ENCODE measurements around the gene R3HDM2.

Gene R3HDM2

DNA sequence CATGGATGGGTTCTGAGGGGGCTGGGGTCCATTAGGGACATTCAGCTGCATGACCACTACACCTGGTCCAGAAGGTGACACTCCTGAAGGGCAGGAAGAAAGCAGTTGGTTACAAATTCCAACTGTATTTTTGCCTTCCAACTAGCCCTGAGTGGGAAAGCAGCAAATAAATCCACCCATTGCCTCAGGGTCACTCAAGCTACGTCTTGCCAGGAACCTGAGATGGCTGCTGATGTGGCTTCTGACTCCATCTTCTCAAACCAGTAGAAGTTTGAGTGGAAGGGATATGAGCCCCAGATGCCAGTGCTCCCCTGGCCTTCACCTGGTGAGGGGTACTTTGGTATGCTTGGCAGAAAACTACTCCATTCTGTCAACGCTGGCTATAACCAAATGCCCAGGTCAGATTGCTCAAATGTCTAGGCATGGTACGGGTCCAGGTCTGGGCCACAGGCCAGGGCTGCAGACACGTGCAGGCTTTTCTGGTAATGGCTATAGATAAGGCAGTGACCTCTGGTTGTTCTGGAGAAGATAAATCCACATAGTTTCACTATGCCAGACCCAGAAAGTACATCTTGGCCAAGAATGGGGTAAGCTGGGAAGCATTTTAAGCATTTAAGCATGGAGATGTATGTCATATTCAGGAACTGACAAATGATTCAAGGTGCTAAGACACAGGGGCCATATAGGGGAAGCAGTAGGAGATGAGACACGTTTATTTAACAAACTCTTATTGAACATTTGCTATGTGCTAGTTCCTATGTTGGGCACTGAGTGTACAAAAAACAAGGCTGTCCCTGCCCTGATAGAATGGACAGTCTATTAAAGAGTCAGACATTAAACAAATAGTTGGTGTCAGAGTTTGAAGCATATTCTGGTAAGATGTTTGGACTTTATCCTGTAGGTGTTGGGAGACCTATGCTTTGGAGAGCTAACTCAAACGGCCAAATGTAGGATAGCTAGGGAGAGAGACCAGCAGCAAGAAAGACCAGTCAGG lies 171.6 kb downstream of the R3HDM2 start:
- no CpG with 5 or more reads among the region's 6 CpGs for WGBS (ENCODE audit: extremely low coverage, insufficient coverage, insufficient read length)
- H3K36me3 ChIP-seq (ENCODE audit: control insufficient read depth in 1 of 2, insufficient read depth in 2 of 2, low read length in 2 of 2): peaks cover 19 to 29% of the 10 kb centered on the region in 2 experiments
- no peak overlapping the region for H3K23ac ChIP-seq (ENCODE audit: low read length)
- H3K27me3 ChIP-seq (ENCODE audit: insufficient read depth, low read length): no peaks in the 10 kb centered on the region
- H3K27ac ChIP-seq (ENCODE audit: low read depth, low read length): no peak overlapping the region
- H3K4me2 ChIP-seq (ENCODE audit: low read length): no peak overlapping the region
- no peaks in the 10 kb centered on the region for H3K9me3 ChIP-seq (ENCODE audit: insufficient read depth, low read depth, low read length)
- no peak overlapping the region for H2BK12ac ChIP-seq (ENCODE audit: low read length)
- no peak overlapping the region for H2BK120ac ChIP-seq (ENCODE audit: insufficient read depth, low read length, poor library complexity)
- no peak overlapping the region for H2BK5ac ChIP-seq (ENCODE audit: low read depth, low read length, poor library complexity)
- H3K4me1 ChIP-seq (ENCODE audit: control insufficient read depth in 1 of 2, insufficient read depth in 2 of 2, low read length in 2 of 2): no peaks in the 10 kb centered on the region
- H3K4me3 ChIP-seq (ENCODE audit: low read depth, low read length): no peak overlapping the region
- H4K8ac ChIP-seq (ENCODE audit: low read depth, low read length): no peak overlapping the region
- no peak overlapping the region for H4K12ac ChIP-seq (ENCODE audit: low read depth, low read length)
- H3K18ac ChIP-seq (ENCODE audit: low read length): no peak overlapping the region
- H2AFZ ChIP-seq (ENCODE audit: insufficient read depth, low read length, poor library complexity): no peak overlapping the region
- H2AK5ac ChIP-seq (ENCODE audit: low read length): no peak overlapping the region
- H3K79me1 ChIP-seq (ENCODE audit: low read length): no peaks in the 10 kb centered on the region
- no peak overlapping the region for H3K4ac ChIP-seq (ENCODE audit: low read depth, low read length)
- no peak for DNase-seq
- no peaks in the 10 kb centered on the region for H3K79me2 ChIP-seq (ENCODE audit: control insufficient read depth, insufficient read depth, low read length, poor library complexity)
- no peak overlapping the region for H3K9ac ChIP-seq (ENCODE audit: low read length)
- no peak overlapping the region for H3K14ac ChIP-seq (ENCODE audit: low read length)
- no peak overlapping the region for H4K91ac ChIP-seq (ENCODE audit: low read depth, low read length)

- Histone ChIP-seq H3K14ac (ENCODE audit: low read length) (no peak overlapping the region), H3K79me1 (ENCODE audit: low read length) (no peaks in the 10 kb centered on the region), H3K79me2 (ENCODE audit: control insufficient read depth, insufficient read depth, low read length, poor library complexity) (no peaks in the 10 kb centered on the region), H3K18ac (ENCODE audit: low read length) (no peak overlapping the region), H2BK5ac (ENCODE audit: low read depth, low read length, poor library complexity) (no peak overlapping the region), H2BK12ac (ENCODE audit: low read length) (no peak overlapping the region), H3K9ac (ENCODE audit: low read length) (no peak overlapping the region), H2AFZ (ENCODE audit: insufficient read depth, low read length, poor library complexity) (no peak overlapping the region), H2AK5ac (ENCODE audit: low read length) (no peak overlapping the region), H3K4me2 (ENCODE audit: low read length) (no peak overlapping the region), H3K27ac (ENCODE audit: low read depth, low read length) (no peak overlapping the region), H4K8ac (ENCODE audit: low read depth, low read length) (no peak overlapping the region), H3K4ac (ENCODE audit: low read depth, low read length) (no peak overlapping the region), H3K23ac (ENCODE audit: low read length) (no peak overlapping the region), H2BK120ac (ENCODE audit: insufficient read depth, low read length, poor library complexity) (no peak overlapping the region), H4K12ac (ENCODE audit: low read depth, low read length) (no peak overlapping the region), H4K91ac (ENCODE audit: low read depth, low read length) (no peak overlapping the region), H3K36me3 (ENCODE audit: control insufficient read depth in 1 of 2, insufficient read depth in 2 of 2, low read length in 2 of 2) (peaks cover 19 to 29% of the 10 kb centered on the region in 2 experiments), H3K4me1 (ENCODE audit: control insufficient read depth in 1 of 2, insufficient read depth in 2 of 2, low read length in 2 of 2) (no peaks in the 10 kb centered on the region), H3K27me3 (ENCODE audit: insufficient read depth, low read length) (no peaks in the 10 kb centered on the region), H3K4me3 (ENCODE audit: low read depth, low read length) (no peak overlapping the region), H3K9me3 (ENCODE audit: insufficient read depth, low read depth, low read length) (no peaks in the 10 kb centered on the region)
- DNase-seq: no peak
- no CpG with 5 or more reads among the region's 6 CpGs for WGBS (ENCODE audit: extremely low coverage, insufficient coverage, insufficient read length)
Measured at GRCh38 chr12:57255916-57256315, 174.9 kb downstream of the R3HDM2 start.

DNA sequence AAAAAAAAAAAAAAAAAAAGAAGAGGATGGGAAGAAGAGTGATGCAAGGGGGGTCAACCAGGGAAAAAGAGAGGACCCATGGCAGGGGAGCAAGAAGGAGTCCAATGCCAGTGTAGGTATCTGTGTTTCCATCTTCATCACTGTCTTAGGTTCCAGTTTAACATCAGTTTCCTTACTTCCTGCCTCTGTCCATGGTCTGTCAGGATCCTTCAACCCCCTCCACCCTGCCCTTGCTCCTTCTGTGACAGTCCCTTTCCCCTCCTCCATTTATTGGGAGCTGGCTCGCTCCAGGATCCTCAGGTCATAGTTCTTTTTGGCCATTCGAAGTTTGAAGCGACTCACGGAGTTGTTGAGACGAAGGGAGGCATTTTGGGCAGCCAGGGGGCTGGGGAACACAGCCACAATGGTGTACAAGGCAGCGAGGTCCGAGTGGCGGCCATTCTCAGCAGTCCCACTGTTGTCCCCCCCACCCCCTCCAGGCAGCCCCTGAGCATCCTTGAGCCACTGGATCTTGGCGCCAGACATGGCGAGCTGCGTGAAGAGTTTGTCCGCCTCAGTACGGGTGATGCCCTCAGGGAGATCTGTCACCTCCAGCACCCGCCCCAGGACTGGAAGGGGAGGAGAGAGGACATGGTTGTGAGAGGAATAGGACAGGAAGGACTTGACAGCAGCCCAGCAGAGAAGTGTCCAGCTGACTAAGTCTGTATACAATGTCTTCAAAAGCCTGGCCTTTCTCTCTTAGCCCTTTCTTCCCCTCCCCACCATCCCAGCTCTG lies 176.2 kb downstream of the R3HDM2 start:
- Histone ChIP-seq H3K4me2 (ENCODE audit: low read length) (no peak overlapping the region), H3K79me2 (ENCODE audit: control insufficient read depth, insufficient read depth, low read length, poor library complexity) (no peaks in the 10 kb centered on the region)
- no CpG with 5 or more reads among the region's 14 CpGs for WGBS (ENCODE audit: extremely low coverage, insufficient coverage, insufficient read length)

DNA sequence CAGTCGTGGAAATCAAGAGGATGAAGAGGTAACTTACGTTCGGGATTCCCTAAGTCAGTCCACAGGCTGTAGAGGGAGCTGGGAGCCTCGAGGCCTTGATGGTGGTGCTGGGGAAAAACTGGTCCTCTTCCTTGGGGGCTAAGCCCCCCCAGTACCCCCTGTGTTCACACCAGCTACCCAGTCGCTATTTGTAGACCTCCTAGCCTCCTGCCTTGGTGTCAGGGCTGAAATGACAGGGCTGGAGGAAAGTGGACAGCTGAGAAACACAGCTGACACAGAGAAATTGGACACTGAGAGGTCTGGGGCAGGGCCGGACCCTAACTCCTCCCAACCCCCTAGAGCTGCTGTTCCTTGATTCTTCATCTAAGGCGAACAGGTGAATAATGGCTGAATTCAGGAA lies 179.9 kb downstream of the R3HDM2 start, which contains the start of gene STAC3:
STAC3 (minus strand) TSS at position 232 of the 400 bp plus-strand sequence. CDS start 1,551 bp downstream, outside the sequence.
- Histone ChIP-seq H3K9me3 (ENCODE audit: insufficient read depth, low read depth, low read length) (no peaks in the 10 kb centered on the region), H3K36me3 (ENCODE audit: control insufficient read depth in 1 of 2, insufficient read depth in 2 of 2, low read length in 2 of 2) (peaks cover 6 to 9% of the 10 kb centered on the region in 2 experiments), H2AK5ac (ENCODE audit: low read length) (no peak within 1 kb of the TSS), H4K8ac (ENCODE audit: low read depth, low read length) (no peak within 1 kb of the TSS), H3K27me3 (ENCODE audit: insufficient read depth, low read length) (no peaks in the 10 kb centered on the region), H3K4me3 (ENCODE audit: low read depth, low read length) (no peak within 1 kb of the TSS), H4K91ac (ENCODE audit: low read depth, low read length) (no peak within 1 kb of the TSS), H3K4me2 (ENCODE audit: low read length) (no peak within 1 kb of the TSS), H3K79me2 (ENCODE audit: control insufficient read depth, insufficient read depth, low read length, poor library complexity) (no peaks in the 10 kb centered on the region), H2AFZ (ENCODE audit: insufficient read depth, low read length, poor library complexity) (no peak within 1 kb of the TSS), H2BK12ac (ENCODE audit: low read length) (no peak within 1 kb of the TSS), H3K4ac (ENCODE audit: low read depth, low read length) (no peak within 1 kb of the TSS), H3K4me1 (ENCODE audit: control insufficient read depth in 1 of 2, insufficient read depth in 2 of 2, low read length in 2 of 2) (no peaks in the 10 kb centered on the region), H2BK5ac (ENCODE audit: low read depth, low read length, poor library complexity) (no peak within 1 kb of the TSS), H3K18ac (ENCODE audit: low read length) (no peak within 1 kb of the TSS), H3K23ac (ENCODE audit: low read length) (no peak within 1 kb of the TSS), H3K14ac (ENCODE audit: low read length) (no peak within 1 kb of the TSS), H4K12ac (ENCODE audit: low read depth, low read length) (no peak within 1 kb of the TSS), H3K27ac (ENCODE audit: low read depth, low read length) (no peak within 1 kb of the TSS), H3K79me1 (ENCODE audit: low read length) (no peaks in the 10 kb centered on the region), H3K9ac (ENCODE audit: low read length) (peak within 1 kb of the TSS; percentile 23), H2BK120ac (ENCODE audit: insufficient read depth, low read length, poor library complexity) (no peak within 1 kb of the TSS)
- WGBS (ENCODE audit: extremely low coverage, insufficient coverage, insufficient read length): no CpG with 5 or more reads among the region's 7 CpGs
- no peak for DNase-seq

More for the DNA sequence above, 176.2 kb downstream of the R3HDM2 start:
- Histone ChIP-seq H4K91ac (ENCODE audit: low read depth, low read length) (no peak overlapping the region), H3K27me3 (ENCODE audit: insufficient read depth, low read length) (no peaks in the 10 kb centered on the region), H2BK12ac (ENCODE audit: low read length) (no peak overlapping the region), H3K23ac (ENCODE audit: low read length) (no peak overlapping the region), H2BK120ac (ENCODE audit: insufficient read depth, low read length, poor library complexity) (no peak overlapping the region), H4K12ac (ENCODE audit: low read depth, low read length) (no peak overlapping the region), H3K79me1 (ENCODE audit: low read length) (no peaks in the 10 kb centered on the region), H2AFZ (ENCODE audit: insufficient read depth, low read length, poor library complexity) (no peak overlapping the region), H3K9me3 (ENCODE audit: insufficient read depth, low read depth, low read length) (no peaks in the 10 kb centered on the region), H3K4me3 (ENCODE audit: low read depth, low read length) (no peak overlapping the region), H3K9ac (ENCODE audit: low read length) (no peak overlapping the region), H2AK5ac (ENCODE audit: low read length) (no peak overlapping the region), H3K4ac (ENCODE audit: low read depth, low read length) (no peak overlapping the region), H3K4me1 (ENCODE audit: control insufficient read depth in 1 of 2, insufficient read depth in 2 of 2, low read length in 2 of 2) (no peaks in the 10 kb centered on the region), H3K27ac (ENCODE audit: low read depth, low read length) (no peak overlapping the region), H3K36me3 (ENCODE audit: control insufficient read depth in 1 of 2, insufficient read depth in 2 of 2, low read length in 2 of 2) (peaks cover 19 to 24% of the 10 kb centered on the region in 2 experiments), H2BK5ac (ENCODE audit: low read depth, low read length, poor library complexity) (no peak overlapping the region), H4K8ac (ENCODE audit: low read depth, low read length) (no peak overlapping the region), H3K18ac (ENCODE audit: low read length) (no peak overlapping the region), H3K14ac (ENCODE audit: low read length) (no peak overlapping the region)
- DNase-seq: peak; percentile 44 to 67

Measured in trophoblast cell (in vitro differentiated cells and primary cell).